Dendritic cell treated with granulocyte-macrophage colony-stimulating factor and Interleukin-4, amounts not matched to agents 40 ng/mL and 50 ng/mL, for 4 days (primary cell): ENCODE measurements around the gene STAC.
"Not testable (repeated sequence)": the region's sequence is repeated elsewhere in the genome, so short reads cannot be mapped to it uniquely, and the experiment has no call there.

ENCODE experiments used
- H3K27ac Mint-ChIP-seq: one replicate; pipeline ENCODE4 v1.8.0; 2022; ENCODE audit warnings: mild to moderate bottlenecking, mixed read lengths
- H3K27me3 Mint-ChIP-seq: one replicate; pipeline ENCODE4 v1.8.0; 2022; ENCODE audit warnings: mild to moderate bottlenecking, mixed read lengths
- H3K36me3 Mint-ChIP-seq: one replicate; pipeline ENCODE4 v1.8.0; 2022; ENCODE audit warnings: low read depth, mixed read lengths
- H3K4me1 Mint-ChIP-seq: one replicate; pipeline ENCODE4 v1.8.0; 2022; ENCODE audit warnings: low read depth, mixed read lengths
- H3K4me3 Mint-ChIP-seq: one replicate; pipeline ENCODE4 v1.8.0; 2022; ENCODE audit warnings: mild to moderate bottlenecking, moderate library complexity, mixed read lengths
- H3K9me3 Mint-ChIP-seq: one replicate; pipeline ENCODE4 v1.8.0; 2022; ENCODE audit warnings: mixed read lengths
- intact Hi-C: fragments of 100-400 bp; cut with micrococcal nuclease; formaldehyde crosslinking; loops from one replicate; pipeline ENCODE4 v1.15.0; 2022

The STAC gene

DNA sequence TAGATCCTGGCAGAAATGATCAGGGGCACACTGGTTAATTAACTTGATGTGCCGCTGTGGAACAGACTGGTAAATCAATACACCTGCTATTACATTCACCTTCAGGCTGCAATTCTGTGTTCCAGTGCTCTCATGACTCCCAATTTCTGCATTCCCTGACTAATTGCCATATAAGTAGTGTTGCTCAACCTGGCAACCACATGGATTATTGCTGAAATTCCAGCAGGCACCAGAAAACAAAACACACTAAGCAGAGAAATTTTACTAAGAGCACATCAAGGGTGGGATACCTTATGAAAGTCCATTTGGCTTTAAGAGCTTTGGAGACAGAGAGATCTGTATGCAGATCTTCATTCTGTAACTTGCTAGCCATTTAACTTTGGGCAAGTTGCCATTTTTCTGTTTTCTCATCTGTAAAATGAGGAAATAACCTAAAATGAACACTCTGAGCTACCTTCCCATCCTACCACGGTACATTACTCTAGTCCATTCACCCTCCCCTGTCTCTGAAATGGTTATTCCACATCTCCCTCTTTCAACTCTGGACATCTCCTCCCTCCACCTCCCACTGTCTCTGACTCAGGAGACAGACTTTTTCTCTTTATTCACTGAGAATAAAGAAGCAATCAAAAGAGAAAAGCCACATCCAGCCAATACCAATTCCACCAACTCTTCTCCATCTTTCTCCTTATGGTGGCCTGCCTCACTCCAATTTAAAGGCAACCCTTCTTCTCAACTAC, 54.6 kb downstream of the STAC start:
- H3K36me3 Mint-ChIP-seq = peaks cover 32% of the 10 kb centered on the region
- no peaks in the 10 kb centered on the region for H3K27me3 Mint-ChIP-seq
- H3K27ac Mint-ChIP-seq = no peak overlapping the region
- H3K4me1 Mint-ChIP-seq = peaks cover 31% of the 10 kb centered on the region
- no peak overlapping the region for H3K4me3 Mint-ChIP-seq
- intact Hi-C loops = no loop called here
- H3K9me3 Mint-ChIP-seq = no peaks in the 10 kb centered on the region

DNA sequence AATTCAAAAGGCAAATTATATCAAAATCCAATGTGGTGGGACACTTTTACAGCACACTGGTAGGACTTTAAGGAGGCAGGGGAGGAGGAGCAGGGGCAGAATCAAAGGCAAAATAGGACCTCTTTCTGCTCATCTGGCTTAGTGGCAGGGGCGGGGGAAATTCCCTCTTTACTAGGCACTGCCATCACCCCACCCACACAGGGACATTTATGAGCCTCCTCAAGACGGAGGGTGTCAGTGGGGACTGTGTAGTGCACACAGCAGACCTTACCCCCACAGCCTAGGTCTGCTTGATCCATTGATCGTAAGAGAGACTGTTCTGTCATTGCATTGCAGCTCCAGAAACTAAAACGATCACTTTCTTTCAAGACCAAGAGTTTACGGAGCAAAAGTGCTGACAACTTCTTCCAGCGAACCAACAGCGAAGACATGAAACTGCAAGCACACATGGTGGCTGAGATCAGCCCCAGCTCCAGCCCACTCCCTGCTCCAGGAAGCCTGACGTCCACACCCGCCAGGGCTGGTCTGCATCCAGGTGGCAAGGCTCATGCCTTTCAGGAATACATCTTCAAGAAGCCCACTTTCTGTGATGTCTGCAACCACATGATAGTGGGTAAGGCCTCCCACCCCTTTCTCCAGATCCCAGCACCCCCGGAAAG, 62.9 kb downstream of the STAC start:
- H3K4me3 Mint-ChIP-seq = peak overlapping the region; percentile 17
- peak overlapping the region; percentile 74 for H3K27ac Mint-ChIP-seq
- H3K36me3 Mint-ChIP-seq = peaks cover 90% of the 10 kb centered on the region
- intact Hi-C loops = no loop called here
- H3K9me3 Mint-ChIP-seq = peaks cover 14% of the 10 kb centered on the region
- peaks cover 63% of the 10 kb centered on the region for H3K4me1 Mint-ChIP-seq
- H3K27me3 Mint-ChIP-seq = no peaks in the 10 kb centered on the region

DNA sequence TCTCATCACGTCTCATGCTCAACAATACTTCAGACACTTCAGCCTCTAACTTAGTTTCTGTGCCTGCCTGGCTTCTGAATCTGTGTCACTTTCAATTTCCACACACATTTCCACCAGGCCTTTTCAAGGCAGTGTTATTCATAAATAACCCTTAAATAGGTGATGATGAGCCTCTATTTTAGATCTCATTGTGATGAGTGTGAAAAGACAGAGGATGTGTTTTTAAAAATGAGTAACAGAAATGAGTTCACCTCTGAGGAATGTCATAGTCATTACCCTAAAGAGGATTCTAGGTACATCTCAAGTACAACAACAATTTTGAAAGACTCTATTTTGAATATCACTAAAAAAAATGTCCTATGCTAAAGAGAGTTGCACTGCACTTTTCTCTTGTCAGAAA, 64.6 kb downstream of the STAC start:
- intact Hi-C loops = no loop called here

DNA sequence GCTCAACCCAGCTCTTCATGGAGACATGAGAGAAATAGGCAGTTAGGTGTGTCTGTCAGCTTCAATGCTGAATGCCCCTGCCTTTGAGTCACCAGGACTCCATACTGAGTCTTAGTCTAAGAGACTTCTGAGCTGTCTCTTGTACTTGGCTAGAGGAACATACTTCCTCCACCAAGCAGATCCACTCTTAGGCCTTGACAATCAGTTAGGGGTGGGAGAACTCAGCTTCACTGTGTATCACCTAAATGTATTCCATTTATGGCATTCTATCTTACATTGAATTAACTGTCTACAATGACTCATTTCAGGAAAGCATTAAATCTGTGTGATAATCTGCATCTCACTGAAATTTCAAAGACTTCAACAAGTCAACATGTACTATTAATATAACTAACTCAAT, 66.0 kb downstream of the STAC start:
- no peak overlapping the region for H3K4me3 Mint-ChIP-seq
- H3K27ac Mint-ChIP-seq = no peak overlapping the region
- peaks cover 8% of the 10 kb centered on the region for H3K9me3 Mint-ChIP-seq
- intact Hi-C loops = no loop called here
- peaks cover 54% of the 10 kb centered on the region for H3K4me1 Mint-ChIP-seq
- peaks cover 98% of the 10 kb centered on the region for H3K36me3 Mint-ChIP-seq
- no peaks in the 10 kb centered on the region for H3K27me3 Mint-ChIP-seq

More for the DNA sequence above, 64.6 kb downstream of the STAC start:
- no peaks in the 10 kb centered on the region for H3K27me3 Mint-ChIP-seq
- peaks cover 14% of the 10 kb centered on the region for H3K9me3 Mint-ChIP-seq
- no peak overlapping the region for H3K4me3 Mint-ChIP-seq
- H3K36me3 Mint-ChIP-seq = peaks cover 99% of the 10 kb centered on the region
- H3K4me1 Mint-ChIP-seq = peaks cover 53% of the 10 kb centered on the region
- no peak overlapping the region for H3K27ac Mint-ChIP-seq

DNA sequence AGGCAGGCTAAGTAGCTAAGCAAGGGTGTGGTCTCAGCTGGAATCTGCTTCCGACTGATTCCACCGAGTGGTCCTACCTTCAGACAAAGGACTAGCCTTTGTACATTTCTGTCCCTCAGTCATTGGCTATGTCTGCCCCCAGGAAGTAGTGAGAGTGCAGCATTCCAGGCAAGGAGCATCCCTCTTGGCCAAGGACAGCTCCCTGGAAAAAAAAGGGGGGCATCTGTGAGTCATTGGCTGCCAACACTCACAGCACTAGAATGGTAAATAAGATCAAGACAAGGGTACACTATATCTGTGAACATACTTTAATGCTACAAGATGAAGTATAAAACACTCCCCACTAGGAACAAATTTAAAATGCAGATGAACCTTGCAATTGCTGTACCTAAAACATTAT, 66.8 kb downstream of the STAC start:
- intact Hi-C loops = no loop called here
- Mint-ChIP-seq H3K4me1 (peaks cover 53% of the 10 kb centered on the region), H3K27me3 (no peaks in the 10 kb centered on the region), H3K36me3 (peaks cover 96% of the 10 kb centered on the region), H3K4me3 (no peak overlapping the region), H3K27ac (no peak overlapping the region), H3K9me3 (no peaks in the 10 kb centered on the region)

DNA sequence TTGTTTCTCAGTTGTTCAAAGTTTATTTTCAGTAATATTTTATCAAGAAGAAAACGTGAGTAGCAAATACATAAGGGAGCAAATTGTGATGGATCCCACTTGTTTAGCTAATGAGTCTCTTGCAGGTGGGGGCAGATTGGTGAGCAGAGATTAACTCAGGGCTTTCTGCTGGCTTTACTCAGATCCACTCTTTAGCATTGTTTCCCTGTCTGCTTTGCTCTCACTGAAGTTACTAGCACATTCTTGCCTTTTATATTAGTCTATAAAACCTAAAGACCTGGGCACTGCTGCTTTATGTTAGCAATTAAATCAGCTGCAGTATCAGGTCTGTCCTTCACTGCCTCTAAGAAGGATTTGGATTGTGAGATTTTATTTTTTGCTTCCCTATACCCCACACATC, 71.5 kb downstream of the STAC start:
- H3K27ac Mint-ChIP-seq = peak overlapping the region; percentile 41
- intact Hi-C loops = no loop called here
- peaks cover 97% of the 10 kb centered on the region for H3K36me3 Mint-ChIP-seq
- peaks cover 43% of the 10 kb centered on the region for H3K4me1 Mint-ChIP-seq
- H3K9me3 Mint-ChIP-seq = no peaks in the 10 kb centered on the region
- H3K4me3 Mint-ChIP-seq = no peak overlapping the region
- no peaks in the 10 kb centered on the region for H3K27me3 Mint-ChIP-seq

DNA sequence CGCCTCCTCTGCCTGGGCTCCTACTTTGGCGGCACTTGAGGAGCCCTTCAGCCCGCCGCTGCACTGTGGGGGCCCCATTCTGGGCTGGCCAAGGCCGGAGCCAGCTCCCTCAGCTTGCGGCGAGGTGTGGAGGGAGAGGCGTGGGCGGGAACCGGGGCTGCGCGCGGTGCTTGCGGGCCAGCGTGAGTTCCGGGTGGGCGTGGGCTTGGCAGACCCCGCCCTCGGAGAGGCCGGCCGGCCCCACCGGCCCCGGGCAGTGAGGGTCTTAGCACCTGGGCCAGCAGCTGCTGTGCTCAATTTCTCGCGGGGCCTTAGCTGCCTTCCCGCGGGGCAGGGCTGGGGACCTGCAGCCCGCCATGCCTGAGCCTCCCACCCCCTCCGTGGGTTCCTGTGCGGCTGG, 72.9 kb downstream of the STAC start:
- H3K4me3 Mint-ChIP-seq, intact Hi-C loops, H3K27ac Mint-ChIP-seq, H3K9me3 Mint-ChIP-seq, H3K27me3 Mint-ChIP-seq: not testable (repeated sequence)
- Mint-ChIP-seq H3K4me1 (peaks cover 49% of the 10 kb centered on the region), H3K36me3 (peaks cover 97% of the 10 kb centered on the region)

DNA sequence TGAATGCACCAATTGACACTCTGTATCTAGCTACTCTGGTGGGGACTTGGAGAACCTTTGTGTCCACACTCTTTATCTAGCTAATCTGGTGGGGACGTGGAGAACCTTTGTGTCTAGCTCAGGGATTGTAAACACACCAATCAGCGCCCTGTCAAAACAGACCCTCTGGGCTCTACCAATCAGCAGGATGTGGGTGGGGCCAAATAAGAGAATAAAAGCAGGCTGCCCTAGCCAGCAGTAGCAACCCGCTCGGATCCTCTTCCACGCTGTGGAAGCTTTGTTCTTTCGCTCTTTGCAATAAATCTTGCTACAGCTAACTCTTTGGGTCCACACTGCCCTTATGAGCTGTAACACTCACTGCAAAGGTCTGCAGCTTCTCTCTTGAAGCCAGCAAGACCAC, 73.6 kb downstream of the STAC start:
- H3K4me3 Mint-ChIP-seq, intact Hi-C loops, H3K9me3 Mint-ChIP-seq, H3K27me3 Mint-ChIP-seq: not testable (repeated sequence)
- Mint-ChIP-seq H3K27ac (peak overlapping the region; percentile 11), H3K4me1 (peaks cover 49% of the 10 kb centered on the region), H3K36me3 (peaks cover 95% of the 10 kb centered on the region)

DNA sequence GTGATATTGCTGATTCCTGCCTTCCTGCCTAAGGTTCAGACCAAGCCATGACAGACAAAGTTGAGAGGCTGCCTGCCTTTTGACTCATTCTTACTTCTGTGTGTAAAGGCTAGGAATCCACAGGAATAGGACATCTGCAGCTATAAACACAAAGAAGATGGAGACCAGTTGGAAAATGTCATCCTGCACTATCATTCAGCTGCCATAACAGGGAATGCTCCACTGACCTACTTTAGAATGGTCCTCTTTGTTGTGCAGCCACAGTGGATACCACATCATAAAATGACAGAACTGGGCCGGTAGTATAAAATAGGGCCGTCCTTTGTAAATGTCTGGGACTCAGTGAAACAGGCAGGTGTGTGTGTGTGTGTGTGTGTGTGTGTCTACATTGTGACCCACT, 75.1 kb downstream of the STAC start:
- no peak overlapping the region for H3K4me3 Mint-ChIP-seq
- intact Hi-C loops = loop anchor here (5.0 kb wide), 1 partner anchor 37 kb away; no protein-coding TSS in a partner anchor
- H3K4me1 Mint-ChIP-seq = peaks cover 39% of the 10 kb centered on the region
- no peaks in the 10 kb centered on the region for H3K9me3 Mint-ChIP-seq
- H3K27me3 Mint-ChIP-seq = no peaks in the 10 kb centered on the region
- peaks cover 86% of the 10 kb centered on the region for H3K36me3 Mint-ChIP-seq
- H3K27ac Mint-ChIP-seq = no peak overlapping the region

DNA sequence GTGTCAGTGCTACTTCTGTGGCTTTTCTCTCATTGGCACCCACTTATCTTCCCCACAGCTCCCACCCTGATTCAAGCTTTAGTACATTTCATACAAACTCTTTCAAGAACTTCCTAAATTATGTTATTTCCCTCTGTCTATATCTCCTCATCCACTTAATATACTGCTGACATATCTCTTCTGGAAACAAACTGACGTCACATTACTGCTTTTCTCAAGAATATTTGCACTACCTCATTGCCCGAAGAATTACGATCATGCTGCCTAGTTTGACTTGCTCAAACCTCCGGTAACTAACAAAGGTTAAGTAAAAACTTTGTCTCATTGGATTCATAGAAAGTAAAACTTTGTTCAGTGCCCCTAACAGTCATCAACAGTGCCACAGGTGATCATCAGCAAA, 76.5 kb downstream of the STAC start:
- Mint-ChIP-seq H3K36me3 (peaks cover 82% of the 10 kb centered on the region), H3K27me3 (no peaks in the 10 kb centered on the region), H3K27ac (peak overlapping the region; percentile 20), H3K4me3 (no peak overlapping the region), H3K4me1 (peaks cover 33% of the 10 kb centered on the region), H3K9me3 (no peaks in the 10 kb centered on the region)
- intact Hi-C loops = loop anchor here (5.0 kb wide), 1 partner anchor 36 kb away; no protein-coding TSS in a partner anchor

DNA sequence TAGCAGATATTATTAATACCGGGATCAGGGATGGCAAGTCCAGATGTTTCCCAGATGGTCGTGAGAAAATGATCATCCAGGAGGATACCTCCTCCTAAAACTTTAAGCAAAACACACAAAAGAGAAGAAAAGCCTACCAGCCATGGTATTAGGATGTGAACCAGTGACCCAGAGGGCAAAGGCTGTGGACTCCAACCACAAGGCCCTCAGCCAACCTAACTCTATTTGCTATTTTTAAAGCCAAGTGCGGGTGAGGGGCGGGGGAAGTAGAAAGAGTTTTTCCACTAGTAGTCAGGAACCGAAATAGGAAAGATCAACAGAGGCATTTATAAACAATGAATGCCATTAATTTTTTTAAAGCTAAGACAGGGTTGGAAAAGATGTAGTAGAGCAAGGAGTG, 77.4 kb downstream of the STAC start:
- Mint-ChIP-seq H3K36me3 (peaks cover 78% of the 10 kb centered on the region), H3K4me1 (peaks cover 39% of the 10 kb centered on the region), H3K27me3 (no peaks in the 10 kb centered on the region), H3K9me3 (no peaks in the 10 kb centered on the region), H3K4me3 (no peak overlapping the region), H3K27ac (no peak overlapping the region)
- intact Hi-C loops = loop anchor here (5.0 kb wide), 1 partner anchor 35 kb away; no protein-coding TSS in a partner anchor

DNA sequence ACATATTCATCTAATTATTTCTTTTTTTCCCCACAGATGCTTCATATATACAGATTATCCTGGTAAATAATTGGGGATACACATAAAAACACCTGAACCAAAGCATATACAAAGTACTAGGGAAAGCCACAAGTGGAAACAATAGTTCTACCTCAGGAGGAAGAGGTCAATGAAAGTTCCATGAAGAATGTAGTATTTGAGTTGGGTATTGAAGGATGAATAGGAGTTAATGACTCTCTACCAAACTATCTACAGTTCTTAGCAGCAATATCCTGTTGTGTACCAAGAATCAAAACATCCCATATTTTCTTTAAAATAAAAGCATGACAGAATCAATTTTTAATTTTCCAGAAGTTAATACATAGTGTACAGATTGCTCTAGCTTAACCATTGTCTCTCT, 78.9 kb downstream of the STAC start:
- H3K36me3 Mint-ChIP-seq = peaks cover 71% of the 10 kb centered on the region
- no peaks in the 10 kb centered on the region for H3K27me3 Mint-ChIP-seq
- H3K27ac Mint-ChIP-seq = no peak overlapping the region
- intact Hi-C loops = loop anchor here (5.0 kb wide), 1 partner anchor 33 kb away; no protein-coding TSS in a partner anchor
- no peaks in the 10 kb centered on the region for H3K9me3 Mint-ChIP-seq
- peaks cover 37% of the 10 kb centered on the region for H3K4me1 Mint-ChIP-seq
- no peak overlapping the region for H3K4me3 Mint-ChIP-seq

DNA sequence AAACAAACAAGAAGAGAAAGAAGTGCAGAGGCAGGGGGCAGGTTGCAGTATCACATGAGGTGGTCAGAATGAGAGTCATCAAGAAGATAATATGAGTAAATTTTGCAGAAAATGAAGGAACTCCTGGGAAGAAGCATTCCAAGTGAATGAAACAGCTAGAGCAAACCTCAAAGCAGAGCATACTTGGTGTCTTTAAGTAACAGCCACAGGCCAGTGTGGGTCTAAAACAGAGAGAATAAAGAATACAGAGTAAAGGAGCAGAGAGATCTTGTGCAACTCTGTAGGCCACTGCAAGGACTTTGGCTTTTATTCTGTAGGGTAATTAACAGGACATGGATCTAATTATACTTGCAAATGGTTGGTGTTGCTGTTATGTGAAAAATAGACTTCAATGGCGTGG, 81.3 kb downstream of the STAC start:
- peak overlapping the region; percentile 6 for H3K27ac Mint-ChIP-seq
- intact Hi-C loops = no loop called here
- no peaks in the 10 kb centered on the region for H3K27me3 Mint-ChIP-seq
- H3K36me3 Mint-ChIP-seq = peaks cover 71% of the 10 kb centered on the region
- H3K9me3 Mint-ChIP-seq = peaks cover 23% of the 10 kb centered on the region
- H3K4me3 Mint-ChIP-seq = no peak overlapping the region
- peaks cover 29% of the 10 kb centered on the region for H3K4me1 Mint-ChIP-seq

DNA sequence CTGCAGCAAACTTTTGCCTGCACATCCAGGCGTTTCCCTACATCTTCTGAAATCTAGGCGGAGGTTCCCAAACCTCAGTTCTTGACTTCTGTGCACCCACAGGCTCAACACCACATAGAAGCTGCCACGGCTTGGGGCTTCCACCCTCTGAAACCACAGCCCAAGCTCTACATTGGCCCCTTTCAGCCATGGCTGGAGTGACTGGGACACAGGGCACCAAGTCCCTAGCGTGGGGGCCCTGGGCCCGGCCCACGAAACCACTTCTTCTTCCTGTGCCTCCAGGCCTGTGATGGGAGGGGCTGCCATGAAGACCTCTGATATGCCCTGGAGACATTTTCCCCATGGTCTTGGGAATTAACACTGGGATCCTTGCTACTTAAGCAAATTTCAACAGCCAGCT, 91.7 kb downstream of the STAC start:
- H3K27me3 Mint-ChIP-seq, H3K27ac Mint-ChIP-seq, H3K4me3 Mint-ChIP-seq, intact Hi-C loops: not testable (repeated sequence)
- peaks cover 44% of the 10 kb centered on the region for H3K4me1 Mint-ChIP-seq
- peaks cover 37% of the 10 kb centered on the region for H3K9me3 Mint-ChIP-seq
- peaks cover 65% of the 10 kb centered on the region for H3K36me3 Mint-ChIP-seq
